HepG2 (cell line): ENCODE data around the gene LEFTY2. TPM values are rescaled to one million over a fixed set of nuclear protein-coding genes. Genes with fewer than 3 reads are reported as not detected.
A peak's percentile ranks its signal among the peaks of the same experiment; 100 is the strongest.

Source experiments
- GATAD2A ChIP-seq: IDR thresholded peaks from 2 replicates; pipeline ENCODE4 v1.6.1; 2016
- MIER2 ChIP-seq: IDR thresholded peaks from 2 replicates; pipeline ENCODE4 v1.6.1; 2016; ENCODE audit warnings: missing biosample characterization, missing genetic modification reagents
- NCOR1 ChIP-seq: fragments of 200-600 bp; sonication (generic); IDR thresholded peaks from 2 replicates; pipeline ENCODE4 v1.7.0; 2017; ENCODE audit warnings: antibody characterized with exemption, low read length, borderline replicate concordance
- NFATC3 ChIP-seq: sonication (generic); formaldehyde crosslinking; IDR thresholded peaks from 2 replicates; pipeline ENCODE4 v1.5.1; 2020; ENCODE audit warnings: mild to moderate bottlenecking, missing genetic modification reagents
- NR2F6 ChIP-seq, 2 experiments: IDR thresholded peaks; 2 replicates each; pipeline ENCODE4 v1.6.1; 2016; ENCODE audit warnings: antibody characterized with exemption in 1 of 2, mild to moderate bottlenecking in 1 of 2
- RARA ChIP-seq: IDR thresholded peaks from 2 replicates; pipeline ENCODE4 v1.6.1; 2016; ENCODE audit warnings: missing genetic modification reagents, missing compliant biosample characterization
- SAP130 ChIP-seq: IDR thresholded peaks from 2 replicates; pipeline ENCODE4 v1.6.1; 2016; ENCODE audit warnings: low read depth
- SOX13 ChIP-seq, 3 experiments: fragments of 450-650 bp in 1 of 3; sonication (generic) in 1 of 3; formaldehyde crosslinking in 1 of 3; IDR thresholded peaks in 2 of 3; conservative IDR thresholded peaks in 1 of 3; 2 replicates each; pipeline versions ENCODE4 v1.5.0 to v1.6.1; 2016 to 2020; ENCODE audit warnings: antibody characterized with exemption in 1 of 3, mild to moderate bottlenecking in 1 of 3, missing compliant biosample characterization in 1 of 3, missing genetic modification reagents in 1 of 3, moderate library complexity in 1 of 3
- SOX5 ChIP-seq: IDR thresholded peaks from 2 replicates; pipeline ENCODE4 v1.6.1; 2016; ENCODE audit warnings: borderline replicate concordance
- TEAD3 ChIP-seq: optimal IDR thresholded peaks from 2 replicates; pipeline ENCODE3; 2016; ENCODE audit warnings: borderline replicate concordance
- ZBTB34 ChIP-seq: sonication (generic); formaldehyde crosslinking; IDR thresholded peaks from 2 replicates; pipeline ENCODE4 v1.8.0; 2022; ENCODE audit warnings: mild to moderate bottlenecking, missing genetic modification reagents
- ZFP91 ChIP-seq: sonication (generic); formaldehyde crosslinking; IDR thresholded peaks from 2 replicates; pipeline ENCODE4 v1.9.0; 2022; ENCODE audit warnings: missing genetic modification reagents, mild to moderate bottlenecking, borderline replicate concordance
- ZMYM2 ChIP-seq: sonication (generic); formaldehyde crosslinking; IDR thresholded peaks from 2 replicates; pipeline ENCODE4 v1.8.0; 2022; ENCODE audit warnings: mild to moderate bottlenecking, missing genetic modification reagents
- ZNF136 ChIP-seq: sonication (generic); formaldehyde crosslinking; IDR thresholded peaks from 2 replicates; pipeline ENCODE4 v1.8.1; 2022; ENCODE audit warnings: low read depth, mild to moderate bottlenecking, moderate library complexity, missing genetic modification reagents
- ZNF362 ChIP-seq: sonication (generic); formaldehyde crosslinking; IDR thresholded peaks from 2 replicates; pipeline ENCODE4 v1.4.0; 2020; ENCODE audit warnings: missing genetic modification reagents, mild to moderate bottlenecking, borderline replicate concordance
- ZNF431 ChIP-seq: sonication (generic); formaldehyde crosslinking; IDR thresholded peaks from 2 replicates; pipeline ENCODE4 v1.9.0; 2022; ENCODE audit warnings: missing genetic modification reagents, low read depth, mild to moderate bottlenecking, borderline replicate concordance
- ZNF770 ChIP-seq: sonication (generic); formaldehyde crosslinking; IDR thresholded peaks from 2 replicates; pipeline ENCODE4 v1.5.0; 2020; ENCODE audit warnings: mild to moderate bottlenecking, missing genetic modification reagents
- ZSCAN31 ChIP-seq: sonication (generic); formaldehyde crosslinking; IDR thresholded peaks from 2 replicates; pipeline ENCODE4 v1.5.0; 2020; ENCODE audit warnings: low read depth, mild to moderate bottlenecking, missing genetic modification reagents
- polyA plus RNA-seq, 8 experiments: library from polyadenylated mRNA; depleted of rRNA in 3 of 8; stranded (reverse) in 7 of 8; unstranded in 1 of 8; fragments of >200 nt; fragmentation: Illumina TruSeq in 4 of 8; extraction: Trizol in 4 of 8; gene quantifications; 2 replicates each; pipeline versions ENCODE4 v1.2.1 to v1.2.3, GENCODE V29; 2011 to 2016; ENCODE audit warnings: low read depth in 4 of 8, missing spikeins in 1 of 8, mixed read lengths in 1 of 8; ENCODE audit not compliant: insufficient read depth in 1 of 8
- total RNA-seq, 5 experiments: library from RNA; depleted of rRNA; stranded (reverse); fragments of >200 nt; fragmentation: Illumina TruSeq; extraction: Trizol; gene quantifications; 2 replicates each; pipeline ENCODE4 v1.2.3, GENCODE V29; 2016; ENCODE audit warnings: low read depth in 1 of 5

The LEFTY2 gene
- total and polyA plus RNA-seq, 2 of the 13 experiments (the other 11 are each of a cell fraction or from before 2014, with no cell fraction given) = 0.13 to 0.33 TPM

- peak; percentile 45; the same call in 1 of the 2 replicates for TF ChIP-seq ZBTB34
- no peak for TF ChIP-seq SOX13 (IDR thresholded peaks at IDR 0.05)
- TF ChIP-seq SOX13 (CRISPR knock-in tag; conservative IDR thresholded peaks at IDR 0.05 in 1 of 2, IDR thresholded peaks at IDR 0.05 in 1 of 2) = peak in 1 of 2 experiments; percentile 58; a peak in 2 of 4 replicates
- TF ChIP-seq ZNF770 (CRISPR knock-in tag) = peak; percentile 85
- peak; percentile 4 for TF ChIP-seq TEAD3 (CRISPR knock-in tag)
- TF ChIP-seq SAP130 (CRISPR knock-in tag) = peak; percentile 5; the same call in 1 of the 2 replicates
- TF ChIP-seq ZMYM2 (CRISPR knock-in tag) = peak; percentile 39; the same call in 1 of the 2 replicates
- TF ChIP-seq RARA (CRISPR knock-in tag) = 0 out of 2 replicates have a peak, but pooled peaks have one; percentile 21
- TF ChIP-seq ZSCAN31 = 0 out of 2 replicates have a peak, but pooled peaks have one; percentile 49
- TF ChIP-seq GATAD2A (CRISPR knock-in tag) = 0 out of 2 replicates have a peak, but pooled peaks have one; percentile 14
- no peak for TF ChIP-seq MIER2 (CRISPR knock-in tag)
- TF ChIP-seq NCOR1 = peak; percentile 51; the same call in 1 of the 2 replicates
- no peak for TF ChIP-seq ZNF431
- 0 out of 2 replicates have a peak, but pooled peaks have one; percentile 29 for TF ChIP-seq NFATC3 (CRISPR knock-in tag)
- no peak for TF ChIP-seq NR2F6 (IDR thresholded peaks at IDR 0.05)
- no peak; the same call in 1 of the 2 replicates for TF ChIP-seq NR2F6 (CRISPR knock-in tag; IDR thresholded peaks at IDR 0.05)
- 0 out of 2 replicates have a peak, but pooled peaks have one; percentile 7 for TF ChIP-seq ZFP91 (CRISPR knock-in tag)
- TF ChIP-seq ZNF362 (CRISPR knock-in tag) = peak; percentile 70; the same call in 1 of the 2 replicates
- peak; percentile 21; the same call in 1 of the 2 replicates for TF ChIP-seq SOX5 (CRISPR knock-in tag)
- 0 out of 2 replicates have a peak, but pooled peaks have one; percentile 63 for TF ChIP-seq ZNF136 (CRISPR knock-in tag)
These were observed 49.6 kb downstream of the LEFTY2 start (continued) for GRCh38 chr1:225891229-225891972.
